GM21526 (cell line): ENCODE results near the gene TRIM4.

Experiments used
- ATAC-seq: cut with Tn5 transposase; IDR thresholded peaks from one replicate; pipeline ENCODE4 v1.9.1; 2021; ENCODE audit warnings: moderate library complexity; ENCODE audit not compliant: unreplicated experiment, low FRiP score

The TRIM4 gene

GRCh38 chr7:99848420-99849216 is 70.7 kb downstream of the TRIM4 start:
- no peak for ATAC-seq

GRCh38 chr7:99844328-99844727 is 75.0 kb downstream of the TRIM4 start:
- no peak for ATAC-seq

DNA sequence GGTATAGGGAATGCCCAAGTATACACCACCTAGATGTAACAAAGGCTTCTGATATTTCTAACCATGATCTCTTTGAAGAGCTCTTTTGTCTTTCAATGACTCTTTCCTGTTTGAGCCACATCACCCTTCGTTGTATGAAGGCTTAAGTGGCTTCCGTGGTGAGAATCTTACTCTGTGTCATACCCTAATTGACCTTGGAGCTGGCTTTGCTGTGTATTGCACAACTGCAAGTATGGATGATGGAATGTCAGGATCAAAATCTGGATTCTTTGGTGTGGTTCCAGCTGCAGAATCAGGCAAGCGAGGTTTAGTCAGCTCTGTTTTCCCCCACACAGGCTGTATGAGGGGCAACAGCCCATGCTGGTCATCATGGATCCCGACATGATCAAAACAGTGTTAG is 75.5 kb downstream of the TRIM4 start:
- no peak for ATAC-seq

- no peak for ATAC-seq
Observed at GRCh38 chr7:99842926-99843325, 76.4 kb downstream of the TRIM4 start.
